Inferior parietal cortex (tissue), 1 donor: ENCODE results near the gene DDHD1.
"Not testable (repeated sequence)": the region's sequence is repeated elsewhere in the genome, so short reads cannot be mapped to it uniquely, and the experiment has no call there.

Source experiments
- DNase-seq: peaks from one replicate; pipeline ENCODE4 v3.0.0-alpha.2; 2016; ENCODE audit errors: extremely low spot score

The DDHD1 gene

GRCh38 chr14:53108292-53109104 is 44.6 kb downstream of the DDHD1 start:
- DNase-seq = no peak

DNA sequence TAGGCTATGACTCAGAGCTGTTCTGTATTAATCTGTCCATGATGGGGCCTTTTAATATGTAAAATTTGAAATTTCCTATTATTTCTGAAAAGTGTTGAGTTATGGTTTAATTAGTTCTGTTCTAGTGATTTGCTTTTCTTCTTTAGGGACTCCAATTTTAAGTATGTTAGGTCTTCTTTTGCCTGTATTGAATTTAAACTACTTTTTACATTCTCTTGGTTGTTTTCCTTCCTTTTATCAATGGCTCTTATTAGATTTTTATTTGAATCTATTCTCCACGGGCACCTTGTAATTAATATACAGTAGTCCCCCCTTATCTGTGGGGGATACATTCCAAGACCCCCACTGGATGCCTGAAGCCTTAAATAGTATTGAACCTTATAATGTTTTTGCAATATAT is 46.4 kb downstream of the DDHD1 start:
- DNase-seq = no peak

GRCh38 chr14:53103636-53104340 is 49.3 kb downstream of the DDHD1 start:
- no peak for DNase-seq

GRCh38 chr14:53093206-53093605 is 59.9 kb downstream of the DDHD1 start:
- DNase-seq = no peak

- DNase-seq = no peak
Measured at GRCh38 chr14:53090853-53091252, 62.3 kb downstream of the DDHD1 start.

GRCh38 chr14:53084954-53085353 is 68.2 kb downstream of the DDHD1 start:
- DNase-seq = not testable (repeated sequence)

GRCh38 chr14:53064475-53064874 is 88.6 kb downstream of the DDHD1 start:
- DNase-seq = no peak

- DNase-seq = peak; percentile 22
Measured at GRCh38 chr14:53062856-53063255, 90.3 kb downstream of the DDHD1 start.

DNA sequence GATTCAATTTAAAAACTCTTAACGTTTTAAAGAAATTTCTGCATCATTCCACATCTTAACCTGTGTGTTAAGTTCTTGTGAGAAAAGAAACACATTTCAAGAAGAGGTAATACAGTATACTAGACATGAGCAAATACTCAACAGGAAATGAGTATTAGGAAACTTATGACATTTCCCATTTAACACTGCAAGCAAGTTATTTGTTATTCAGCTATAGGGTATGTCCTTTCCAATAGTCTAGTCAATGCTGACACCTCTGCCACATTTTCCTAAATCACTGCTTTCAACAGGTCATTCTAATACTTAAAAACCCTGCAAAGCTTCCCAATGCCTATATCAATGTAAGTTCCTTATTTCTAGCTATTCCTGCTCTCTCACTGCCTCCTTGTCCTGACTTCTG is 93.1 kb downstream of the DDHD1 start:
- no peak for DNase-seq

DNA sequence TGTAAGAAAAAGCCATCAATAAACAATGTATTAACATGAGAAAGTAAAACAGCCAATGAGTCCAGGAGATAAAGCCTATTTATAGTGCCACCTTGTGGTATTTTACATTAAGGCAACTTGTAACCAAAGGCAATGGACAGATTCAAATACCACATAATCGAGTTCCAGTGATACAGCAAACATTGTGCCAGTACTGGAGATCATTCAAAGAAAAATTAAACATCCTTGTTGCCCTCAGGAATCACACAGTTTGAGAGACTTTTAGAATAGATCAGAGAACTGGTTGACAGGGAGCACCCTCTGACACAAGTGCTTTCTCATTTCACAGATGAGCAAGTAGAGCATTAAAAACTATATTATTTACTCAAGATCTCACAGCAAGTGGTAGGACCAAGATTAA is 98.1 kb downstream of the DDHD1 start:
- DNase-seq = peak; percentile 88

- no peak for DNase-seq
Measured at GRCh38 chr14:53054457-53054856, 98.7 kb downstream of the DDHD1 start.

- no peak for DNase-seq
Measured at GRCh38 chr14:53048631-53049030, 104.5 kb downstream of the DDHD1 start.

GRCh38 chr14:53047307-53048069 is 105.6 kb downstream of the DDHD1 start:
- no peak for DNase-seq

GRCh38 chr14:53044486-53044885 is 108.6 kb downstream of the DDHD1 start:
- no peak for DNase-seq

DNA sequence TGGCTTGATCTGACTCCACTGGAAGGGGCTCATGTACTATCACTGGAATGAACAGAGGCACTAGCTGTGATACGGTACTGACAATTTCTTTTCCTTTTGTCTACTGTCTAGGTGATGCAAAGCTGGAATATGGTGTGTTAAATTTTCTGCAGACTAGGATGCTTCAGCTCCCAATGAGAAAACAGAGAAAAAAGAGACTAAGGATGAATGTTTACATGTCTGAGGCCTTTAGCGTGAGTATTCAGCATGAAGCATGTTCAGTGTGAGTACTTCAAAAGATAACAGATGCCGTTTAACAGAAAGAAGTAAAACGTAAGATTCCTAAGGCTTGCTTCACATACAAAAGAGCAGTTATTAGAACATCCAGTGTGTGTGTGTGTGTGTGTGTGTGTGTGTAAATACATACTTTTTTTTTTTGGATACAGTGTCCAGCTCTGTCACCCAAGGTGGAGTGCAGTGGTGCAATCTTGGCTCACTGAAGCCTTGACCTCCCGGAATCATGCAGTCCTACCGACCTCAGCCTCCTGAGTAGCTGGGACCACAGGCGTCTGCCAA is 110.0 kb downstream of the DDHD1 start:
- DNase-seq = no peak

DNA sequence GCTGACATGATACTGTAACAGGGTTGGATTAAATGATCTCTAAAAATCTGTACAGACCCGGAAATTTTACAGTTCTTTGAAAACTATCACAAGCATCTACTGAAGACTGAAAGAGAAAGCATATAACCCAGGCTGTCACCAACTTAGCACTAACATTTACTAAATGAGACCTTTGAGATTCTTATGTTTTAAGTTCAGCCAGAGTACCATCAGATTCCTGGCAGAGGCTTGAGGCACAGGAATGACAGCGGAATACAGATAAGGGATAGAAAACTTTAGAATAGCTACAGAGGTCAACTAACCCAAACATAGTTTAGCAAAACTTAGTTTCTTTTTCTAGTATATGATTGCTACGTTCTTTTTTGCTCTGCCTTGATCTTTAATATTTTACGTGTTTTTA is 110.6 kb downstream of the DDHD1 start:
- DNase-seq = no peak

- no peak for DNase-seq
Measured at GRCh38 chr14:53041067-53041466, 112.1 kb downstream of the DDHD1 start.

- no peak for DNase-seq
Measured at GRCh38 chr14:53038629-53039028, 114.5 kb downstream of the DDHD1 start.

DNA sequence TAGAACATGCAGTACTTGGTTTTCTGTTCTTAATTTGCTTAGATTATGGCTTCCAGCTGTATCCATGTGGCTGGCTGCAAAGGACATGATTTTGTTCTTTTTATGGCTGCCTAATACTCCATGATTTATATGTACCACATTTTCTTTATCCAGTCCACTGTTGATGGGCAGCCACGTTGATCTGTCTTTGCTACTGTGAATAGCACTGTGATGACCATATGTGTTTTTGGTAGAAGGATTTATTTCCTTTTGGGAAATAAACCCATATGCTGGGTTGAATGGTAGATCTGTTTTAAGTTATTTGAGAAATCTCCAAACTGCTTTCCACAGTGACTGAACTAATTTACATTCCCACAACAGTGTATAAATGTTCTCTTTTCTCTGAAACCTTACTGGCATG is 116.1 kb downstream of the DDHD1 start:
- no peak for DNase-seq

GRCh38 chr14:53035336-53036210 is 117.5 kb downstream of the DDHD1 start:
- DNase-seq = no peak

DNA sequence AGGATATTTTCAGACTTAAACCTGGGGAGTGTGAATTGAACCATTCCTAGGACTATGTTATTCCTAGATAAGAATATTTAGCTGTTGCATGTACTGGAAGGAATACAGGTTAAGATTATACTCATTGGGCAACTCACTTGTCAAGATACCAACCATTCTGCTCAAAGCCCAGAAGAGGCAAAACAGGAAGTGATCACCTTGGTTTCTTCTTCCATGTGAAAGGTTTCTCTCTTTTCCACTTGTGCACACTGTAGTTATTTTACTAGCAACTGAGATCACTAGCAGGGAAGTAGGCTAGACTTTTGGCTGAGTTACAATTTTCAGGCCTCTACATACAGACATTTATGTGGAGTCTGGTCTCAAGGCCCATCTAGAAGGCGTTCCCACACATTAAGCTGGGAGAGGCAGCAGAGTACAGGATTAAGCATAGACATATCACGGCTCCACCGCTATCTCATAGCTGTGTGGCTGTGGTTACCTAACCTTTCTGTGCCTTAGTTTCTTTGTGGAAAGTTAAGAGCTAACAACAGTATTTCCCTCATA is 118.4 kb downstream of the DDHD1 start:
- DNase-seq = no peak
